GM23338 (cell line): ENCODE measurements around the gene GNB4. TPM values are rescaled to one million over a fixed set of nuclear protein-coding genes. Genes with fewer than 3 reads are reported as not detected.

Experiments used
- ATAC-seq: fragments of 200-7000 bp; cut with Tn5 transposase; 3 replicates; pipeline ENCODE4 v1.9.1; 2020
- DNase-seq: peaks from one replicate; pipeline ENCODE4 v3.0.0-alpha.2; 2015; ENCODE audit warnings: low spot score
- H2AFZ ChIP-seq: fragments of 200-600 bp; sonication (generic); 2 replicates; pipeline ENCODE4 v1.8.0; 2016; ENCODE audit warnings: antibody characterized with exemption, mild to moderate bottlenecking, moderate library complexity
- H3F3A ChIP-seq: fragments of 200-600 bp; sonication (generic); replicated peaks from 2 replicates; pipeline ENCODE4 v1.8.0; 2017; ENCODE audit warnings: antibody characterized with exemption, mixed run types, low read depth
- H3K27ac ChIP-seq: fragments of 200-600 bp; sonication (generic); 2 replicates; pipeline ENCODE4 v1.6.1; 2016; ENCODE audit warnings: low read depth
- H3K27me3 ChIP-seq: fragments of 200-600 bp; sonication (generic); 2 replicates; pipeline ENCODE4 v1.8.0; 2016; ENCODE audit warnings: mild to moderate bottlenecking, mixed run types, moderate library complexity; ENCODE audit not compliant: insufficient read depth
- H3K36me3 ChIP-seq: fragments of 200-600 bp; sonication (generic); 2 replicates; pipeline ENCODE4 v1.8.0; 2016; ENCODE audit warnings: mild to moderate bottlenecking; ENCODE audit not compliant: insufficient read depth
- H3K4me1 ChIP-seq: fragments of 200-600 bp; sonication (generic); 2 replicates; pipeline ENCODE4 v1.8.0; 2016; ENCODE audit warnings: mild to moderate bottlenecking, moderate library complexity; ENCODE audit not compliant: insufficient read depth
- H3K4me2 ChIP-seq: fragments of 200-600 bp; sonication (generic); 2 replicates; pipeline ENCODE4 v1.7.1; 2017; ENCODE audit warnings: mixed run types
- H3K4me3 ChIP-seq: fragments of 200-600 bp; sonication (generic); 2 replicates; pipeline ENCODE4 v1.6.1; 2016; ENCODE audit warnings: mixed run types
- H3K79me2 ChIP-seq: fragments of 200-600 bp; sonication (generic); replicated peaks from 2 replicates; pipeline ENCODE4 v1.8.0; 2017; ENCODE audit warnings: mild to moderate bottlenecking; ENCODE audit not compliant: insufficient read depth
- H3K9me2 ChIP-seq: fragments of 200-600 bp; sonication (generic); 2 replicates; pipeline ENCODE4 v1.8.0; 2017; ENCODE audit not compliant: insufficient read depth
- H4K20me1 ChIP-seq: fragments of 200-600 bp; sonication (generic); replicated peaks from 2 replicates; pipeline ENCODE4 v1.8.0; 2017; ENCODE audit warnings: mild to moderate bottlenecking; ENCODE audit not compliant: insufficient read depth
- H3K27ac Mint-ChIP-seq: 2 replicates; pipeline ENCODE4 v1.8.0; 2020; ENCODE audit warnings: inconsistent platforms, mild to moderate bottlenecking, moderate library complexity, mixed read lengths
- H3K27me3 Mint-ChIP-seq: 3 replicates; pipeline ENCODE4 v1.8.0; 2022; ENCODE audit warnings: low read depth, mild to moderate bottlenecking, moderate library complexity, mixed read lengths, inconsistent platforms; ENCODE audit not compliant: insufficient read depth, poor library complexity
- H3K36me3 Mint-ChIP-seq: 3 replicates; pipeline ENCODE4 v1.8.0; 2021; ENCODE audit warnings: low read depth, mild to moderate bottlenecking, inconsistent platforms, moderate library complexity, mixed read lengths
- H3K4me1 Mint-ChIP-seq: 3 replicates; pipeline ENCODE4 v1.8.0; 2020; ENCODE audit warnings: mild to moderate bottlenecking, inconsistent platforms, mixed read lengths
- H3K4me3 Mint-ChIP-seq: 3 replicates; pipeline ENCODE4 v1.8.0; 2021; ENCODE audit warnings: moderate library complexity, mild to moderate bottlenecking, inconsistent platforms, mixed read lengths
- H3K9me3 Mint-ChIP-seq: 3 replicates; pipeline ENCODE4 v1.8.0; 2020; ENCODE audit warnings: moderate library complexity, mild to moderate bottlenecking, inconsistent platforms, mixed read lengths
- CREB1 ChIP-seq: fragments of 250-450 bp; sonication (Bioruptor Pico); IDR thresholded peaks from 2 replicates; pipeline ENCODE4 v1.5.0; 2020; ENCODE audit warnings: low read depth, mild to moderate bottlenecking, moderate library complexity
- ETS1 ChIP-seq: IDR thresholded peaks from 2 replicates; pipeline ENCODE4 v1.6.1; 2016; ENCODE audit warnings: antibody characterized with exemption
- EZH2 ChIP-seq: fragments of 200-600 bp; sonication (generic); IDR thresholded peaks from one replicate; pipeline ENCODE4 v1.8.0; 2017; ENCODE audit warnings: antibody characterized with exemption, mild to moderate bottlenecking, low read depth; ENCODE audit not compliant: unreplicated experiment
- EZH2phosphoT487 ChIP-seq: fragments of 200-600 bp; sonication (generic); IDR thresholded peaks from one replicate; pipeline ENCODE4 v1.8.1; 2018; ENCODE audit warnings: antibody characterized with exemption; ENCODE audit not compliant: unreplicated experiment
- JUNB ChIP-seq: IDR thresholded peaks from one replicate; pipeline ENCODE4 v1.6.1; 2016; ENCODE audit warnings: antibody characterized with exemption; ENCODE audit not compliant: unreplicated experiment
- NANOG ChIP-seq: IDR thresholded peaks from 2 replicates; pipeline ENCODE4 v1.6.1; 2016; ENCODE audit warnings: antibody characterized with exemption, borderline replicate concordance
- STAT1 ChIP-seq: IDR thresholded peaks from one replicate; pipeline ENCODE4 v1.6.1; 2016; ENCODE audit warnings: antibody characterized with exemption; ENCODE audit not compliant: unreplicated experiment
- ZNF114 ChIP-seq: fragments of 250-450 bp; sonication (Bioruptor Pico); IDR thresholded peaks from 2 replicates; pipeline ENCODE4 v1.5.0; 2020; ENCODE audit warnings: mild to moderate bottlenecking, moderate library complexity
- ZNF331 ChIP-seq: fragments of 250-450 bp; sonication (Bioruptor Pico); IDR thresholded peaks from 2 replicates; pipeline ENCODE4 v1.5.0; 2020; ENCODE audit warnings: low read depth, mild to moderate bottlenecking, moderate library complexity
- polyA plus RNA-seq: library from polyadenylated mRNA; unstranded; fragments of >200 nt; fragmentation: Nextera tagmentation; extraction: Ambion mirVana; gene quantifications from 2 replicates; pipeline ENCODE4 v1.2.1, GENCODE V29; 2016
- total RNA-seq: library from RNA; depleted of rRNA; stranded (reverse); fragments of >200 nt; shearing (Covaris generic); gene quantifications from 2 replicates; pipeline ENCODE4 v1.2.3, GENCODE V29; 2014
- TF ChIP-seq, protein P1 (sequence below), 2 experiments: fragments of 200-600 bp in 1 of 2; sonication (generic) in 1 of 2; conservative IDR thresholded peaks; 2 replicates each; pipeline versions ENCODE4 v1.5.1 to v1.6.1; 2016 to 2017; ENCODE audit warnings: antibody characterized with exemption in 2 of 2, low read depth in 2 of 2, mild to moderate bottlenecking in 2 of 2, moderate library complexity in 1 of 2
- TF ChIP-seq, protein P2 (sequence below): fragments of 250-450 bp; sonication (Bioruptor Pico); IDR thresholded peaks from 2 replicates; pipeline ENCODE4 v1.5.0; 2020; ENCODE audit warnings: mild to moderate bottlenecking, moderate library complexity

GNB4 gene
- total and polyA plus RNA-seq, 2 experiments from 2014 or later: 11.3 to 28.4 TPM

DNA sequence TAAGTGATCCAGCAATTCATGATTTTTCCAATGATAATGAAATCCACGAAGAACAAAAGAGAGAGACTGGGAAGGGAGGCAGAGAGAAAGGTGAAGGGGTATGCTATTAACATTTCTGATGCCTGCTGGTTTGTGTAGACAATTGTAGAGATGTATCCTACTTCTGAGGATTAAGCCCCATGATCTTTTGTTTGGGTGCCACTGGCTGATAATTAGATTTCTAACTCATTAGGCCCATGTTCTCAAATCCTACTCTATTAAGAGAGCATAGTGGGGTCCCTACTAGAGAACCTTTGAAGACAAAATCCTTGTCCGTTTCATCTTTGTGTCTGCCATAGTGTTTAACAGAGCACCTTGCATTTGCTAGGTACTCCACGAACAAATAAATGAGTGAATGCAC is 2.7 kb upstream of the GNB4 start:
- TF ChIP-seq JUNB: no peak
- Histone ChIP-seq H2AFZ (no peak overlapping the region; the same call in 1 of the 2 replicates), H3K4me1 (peaks cover 34% of the 10 kb centered on the region), H3K79me2 (peaks cover 12% of the 10 kb centered on the region), H3K27ac (no peak overlapping the region), H4K20me1 (no peaks in the 10 kb centered on the region), H3K4me2 (peak overlapping the region; percentile 53; the same call in 1 of the 2 replicates), H3K27me3 (peaks cover 27% of the 10 kb centered on the region), H3K36me3 (no peaks in the 10 kb centered on the region), H3K4me3 (no peak overlapping the region), H3F3A (peaks cover 4% of the 10 kb centered on the region; the same call in 1 of the 2 replicates), H3K9me2 (no peaks in the 10 kb centered on the region)
- Mint-ChIP-seq H3K4me1 (peaks cover 34% of the 10 kb centered on the region), H3K4me3 (no peak overlapping the region), H3K27ac (no peak overlapping the region), H3K27me3 (peaks cover 15% of the 10 kb centered on the region), H3K9me3 (no peaks in the 10 kb centered on the region), H3K36me3 (no peaks in the 10 kb centered on the region; the same call in 2 of the 3 replicates)
- DNase-seq (no peak), ATAC-seq (no peak)

GRCh38 chr3:179452872-179453271 is 1.6 kb upstream of the GNB4 start:
- ATAC-seq: no peak
- DNase-seq: no peak
- H3K27me3 ChIP-seq: peaks cover 28% of the 10 kb centered on the region
- Mint-ChIP-seq H3K9me3 (no peaks in the 10 kb centered on the region), H3K4me3 (no peak overlapping the region), H3K4me1 (peaks cover 35% of the 10 kb centered on the region), H3K27me3 (peaks cover 15% of the 10 kb centered on the region), H3K36me3 (no peaks in the 10 kb centered on the region; the same call in 2 of the 3 replicates), H3K27ac (no peak overlapping the region)
- H3K9me2 ChIP-seq: no peaks in the 10 kb centered on the region
- peaks cover 14% of the 10 kb centered on the region for H3K79me2 ChIP-seq
- H3K36me3 ChIP-seq: no peaks in the 10 kb centered on the region
- H3F3A ChIP-seq: peaks cover 4% of the 10 kb centered on the region; the same call in 1 of the 2 replicates
- peaks cover 34% of the 10 kb centered on the region for H3K4me1 ChIP-seq
- no peak overlapping the region for H3K27ac ChIP-seq
- peak overlapping the region; percentile 85; the same call in 1 of the 2 replicates for H3K4me2 ChIP-seq
- H3K4me3 ChIP-seq: no peak overlapping the region
- H4K20me1 ChIP-seq: no peaks in the 10 kb centered on the region
- H2AFZ ChIP-seq: no peak overlapping the region
- TF ChIP-seq ZNF331 (no peak), NANOG (no peak), ETS1 (no peak), JUNB (no peak), ZNF114 (CRISPR knock-in tag) (no peak), EZH2 (no peak), STAT1 (no peak), CREB1 (CRISPR knock-in tag) (no peak), EZH2phosphoT487 (no peak)
- TF ChIP-seq, protein P1, sequence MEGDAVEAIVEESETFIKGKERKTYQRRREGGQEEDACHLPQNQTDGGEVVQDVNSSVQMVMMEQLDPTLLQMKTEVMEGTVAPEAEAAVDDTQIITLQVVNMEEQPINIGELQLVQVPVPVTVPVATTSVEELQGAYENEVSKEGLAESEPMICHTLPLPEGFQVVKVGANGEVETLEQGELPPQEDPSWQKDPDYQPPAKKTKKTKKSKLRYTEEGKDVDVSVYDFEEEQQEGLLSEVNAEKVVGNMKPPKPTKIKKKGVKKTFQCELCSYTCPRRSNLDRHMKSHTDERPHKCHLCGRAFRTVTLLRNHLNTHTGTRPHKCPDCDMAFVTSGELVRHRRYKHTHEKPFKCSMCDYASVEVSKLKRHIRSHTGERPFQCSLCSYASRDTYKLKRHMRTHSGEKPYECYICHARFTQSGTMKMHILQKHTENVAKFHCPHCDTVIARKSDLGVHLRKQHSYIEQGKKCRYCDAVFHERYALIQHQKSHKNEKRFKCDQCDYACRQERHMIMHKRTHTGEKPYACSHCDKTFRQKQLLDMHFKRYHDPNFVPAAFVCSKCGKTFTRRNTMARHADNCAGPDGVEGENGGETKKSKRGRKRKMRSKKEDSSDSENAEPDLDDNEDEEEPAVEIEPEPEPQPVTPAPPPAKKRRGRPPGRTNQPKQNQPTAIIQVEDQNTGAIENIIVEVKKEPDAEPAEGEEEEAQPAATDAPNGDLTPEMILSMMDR (conservative IDR thresholded peaks at IDR 0.05; ENCODE audit: low read depth in 2 of 2): no peak
- TF ChIP-seq, protein P2, sequence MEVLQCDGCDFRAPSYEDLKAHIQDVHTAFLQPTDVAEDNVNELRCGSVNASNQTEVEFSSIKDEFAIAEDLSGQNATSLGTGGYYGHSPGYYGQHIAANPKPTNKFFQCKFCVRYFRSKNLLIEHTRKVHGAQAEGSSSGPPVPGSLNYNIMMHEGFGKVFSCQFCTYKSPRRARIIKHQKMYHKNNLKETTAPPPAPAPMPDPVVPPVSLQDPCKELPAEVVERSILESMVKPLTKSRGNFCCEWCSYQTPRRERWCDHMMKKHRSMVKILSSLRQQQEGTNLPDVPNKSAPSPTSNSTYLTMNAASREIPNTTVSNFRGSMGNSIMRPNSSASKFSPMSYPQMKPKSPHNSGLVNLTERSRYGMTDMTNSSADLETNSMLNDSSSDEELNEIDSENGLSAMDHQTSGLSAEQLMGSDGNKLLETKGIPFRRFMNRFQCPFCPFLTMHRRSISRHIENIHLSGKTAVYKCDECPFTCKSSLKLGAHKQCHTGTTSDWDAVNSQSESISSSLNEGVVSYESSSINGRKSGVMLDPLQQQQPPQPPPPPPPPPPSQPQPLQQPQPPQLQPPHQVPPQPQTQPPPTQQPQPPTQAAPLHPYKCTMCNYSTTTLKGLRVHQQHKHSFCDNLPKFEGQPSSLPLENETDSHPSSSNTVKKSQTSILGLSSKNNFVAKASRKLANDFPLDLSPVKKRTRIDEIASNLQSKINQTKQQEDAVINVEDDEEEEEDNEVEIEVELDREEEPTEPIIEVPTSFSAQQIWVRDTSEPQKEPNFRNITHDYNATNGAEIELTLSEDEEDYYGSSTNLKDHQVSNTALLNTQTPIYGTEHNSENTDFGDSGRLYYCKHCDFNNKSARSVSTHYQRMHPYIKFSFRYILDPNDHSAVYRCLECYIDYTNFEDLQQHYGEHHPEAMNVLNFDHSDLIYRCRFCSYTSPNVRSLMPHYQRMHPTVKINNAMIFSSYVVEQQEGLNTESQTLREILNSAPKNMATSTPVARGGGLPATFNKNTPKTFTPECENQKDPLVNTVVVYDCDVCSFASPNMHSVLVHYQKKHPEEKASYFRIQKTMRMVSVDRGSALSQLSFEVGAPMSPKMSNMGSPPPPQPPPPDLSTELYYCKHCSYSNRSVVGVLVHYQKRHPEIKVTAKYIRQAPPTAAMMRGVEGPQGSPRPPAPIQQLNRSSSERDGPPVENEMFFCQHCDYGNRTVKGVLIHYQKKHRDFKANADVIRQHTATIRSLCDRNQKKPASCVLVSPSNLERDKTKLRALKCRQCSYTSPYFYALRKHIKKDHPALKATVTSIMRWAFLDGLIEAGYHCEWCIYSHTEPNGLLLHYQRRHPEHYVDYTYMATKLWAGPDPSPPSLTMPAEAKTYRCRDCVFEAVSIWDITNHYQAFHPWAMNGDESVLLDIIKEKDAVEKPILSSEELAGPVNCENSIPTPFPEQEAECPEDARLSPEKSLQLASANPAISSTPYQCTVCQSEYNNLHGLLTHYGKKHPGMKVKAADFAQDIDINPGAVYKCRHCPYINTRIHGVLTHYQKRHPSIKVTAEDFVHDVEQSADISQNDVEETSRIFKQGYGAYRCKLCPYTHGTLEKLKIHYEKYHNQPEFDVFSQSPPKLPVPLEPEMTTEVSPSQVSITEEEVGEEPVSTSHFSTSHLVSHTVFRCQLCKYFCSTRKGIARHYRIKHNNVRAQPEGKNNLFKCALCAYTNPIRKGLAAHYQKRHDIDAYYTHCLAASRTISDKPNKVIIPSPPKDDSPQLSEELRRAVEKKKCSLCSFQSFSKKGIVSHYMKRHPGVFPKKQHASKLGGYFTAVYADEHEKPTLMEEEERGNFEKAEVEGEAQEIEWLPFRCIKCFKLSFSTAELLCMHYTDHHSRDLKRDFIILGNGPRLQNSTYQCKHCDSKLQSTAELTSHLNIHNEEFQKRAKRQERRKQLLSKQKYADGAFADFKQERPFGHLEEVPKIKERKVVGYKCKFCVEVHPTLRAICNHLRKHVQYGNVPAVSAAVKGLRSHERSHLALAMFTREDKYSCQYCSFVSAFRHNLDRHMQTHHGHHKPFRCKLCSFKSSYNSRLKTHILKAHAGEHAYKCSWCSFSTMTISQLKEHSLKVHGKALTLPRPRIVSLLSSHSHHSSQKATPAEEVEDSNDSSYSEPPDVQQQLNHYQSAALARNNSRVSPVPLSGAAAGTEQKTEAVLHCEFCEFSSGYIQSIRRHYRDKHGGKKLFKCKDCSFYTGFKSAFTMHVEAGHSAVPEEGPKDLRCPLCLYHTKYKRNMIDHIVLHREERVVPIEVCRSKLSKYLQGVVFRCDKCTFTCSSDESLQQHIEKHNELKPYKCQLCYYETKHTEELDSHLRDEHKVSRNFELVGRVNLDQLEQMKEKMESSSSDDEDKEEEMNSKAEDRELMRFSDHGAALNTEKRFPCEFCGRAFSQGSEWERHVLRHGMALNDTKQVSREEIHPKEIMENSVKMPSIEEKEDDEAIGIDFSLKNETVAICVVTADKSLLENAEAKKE (CRISPR knock-in tag): no peak
